HL-60/S4 treated with retinoic acid at 250 ng/mL for 4 days and 3 days (cell line): ENCODE measurements around the gene LIPC.

Source experiments
- in situ Hi-C: fragments of 300-500 bp; cut with MboI; formaldehyde crosslinking; loops from 2 replicates; pipeline ENCODE4 v1.7.0; 2022; ENCODE audit warnings: low sequenced_read_pairs

LIPC gene

DNA sequence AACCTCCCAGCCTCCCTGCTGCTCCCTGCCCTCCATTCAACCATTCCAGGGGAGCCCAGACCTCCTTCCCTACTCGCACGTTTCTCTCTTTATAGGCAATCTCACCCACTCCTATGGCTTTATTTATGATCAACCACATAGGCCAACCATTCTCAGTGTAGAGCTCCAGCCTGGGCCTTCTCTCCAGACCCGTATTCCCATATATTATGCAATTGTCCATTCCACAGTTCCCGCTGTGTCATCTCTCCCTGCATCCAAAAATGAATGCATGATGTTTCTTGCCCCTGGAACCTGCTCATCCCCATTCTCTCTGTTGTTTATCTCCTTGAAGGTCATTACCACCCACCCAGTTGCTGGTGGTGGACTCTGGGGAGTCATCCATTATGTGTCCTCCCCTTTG is 140.7 kb downstream of the LIPC start:
- in situ Hi-C loops = no loop called here

DNA sequence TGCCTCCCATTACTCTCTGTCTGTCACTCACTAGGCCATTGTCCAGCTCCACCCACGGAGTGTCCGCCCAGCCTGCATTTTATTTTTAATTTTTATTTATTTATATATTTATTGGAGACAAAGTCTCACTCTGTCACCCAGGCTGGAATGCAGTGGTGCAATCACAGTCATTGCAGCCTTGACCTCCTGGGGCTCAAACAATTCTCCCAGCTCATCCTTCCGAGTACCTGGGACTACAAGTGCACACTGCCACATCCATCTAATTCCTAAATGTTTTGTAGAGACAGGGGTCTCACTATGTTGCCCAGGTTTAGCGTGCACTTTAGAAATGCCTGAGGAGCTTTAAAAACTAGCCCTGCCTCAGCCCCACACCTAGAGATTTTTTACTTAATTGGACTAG is 141.5 kb downstream of the LIPC start:
- in situ Hi-C loops = no loop called here

DNA sequence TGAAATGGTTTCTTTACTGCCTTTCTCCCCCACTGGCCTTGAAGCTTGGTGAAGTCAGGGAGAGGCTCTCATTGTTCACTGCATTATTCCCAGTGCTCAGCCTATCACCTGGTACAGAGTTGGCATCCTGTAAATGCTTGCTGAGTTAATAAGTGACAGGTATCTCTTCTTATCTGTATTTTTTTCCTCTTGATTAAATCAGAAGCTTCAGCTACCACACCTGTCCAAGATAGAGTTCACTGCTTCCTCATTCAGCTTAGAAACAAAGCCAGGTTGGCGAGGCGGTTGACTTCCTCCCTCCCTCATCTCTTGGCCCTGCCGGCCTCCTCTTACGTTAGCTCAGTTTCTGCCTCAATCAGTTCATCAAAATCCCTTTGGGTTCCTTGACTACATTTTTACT is 142.8 kb downstream of the LIPC start:
- in situ Hi-C loops = no loop called here

DNA sequence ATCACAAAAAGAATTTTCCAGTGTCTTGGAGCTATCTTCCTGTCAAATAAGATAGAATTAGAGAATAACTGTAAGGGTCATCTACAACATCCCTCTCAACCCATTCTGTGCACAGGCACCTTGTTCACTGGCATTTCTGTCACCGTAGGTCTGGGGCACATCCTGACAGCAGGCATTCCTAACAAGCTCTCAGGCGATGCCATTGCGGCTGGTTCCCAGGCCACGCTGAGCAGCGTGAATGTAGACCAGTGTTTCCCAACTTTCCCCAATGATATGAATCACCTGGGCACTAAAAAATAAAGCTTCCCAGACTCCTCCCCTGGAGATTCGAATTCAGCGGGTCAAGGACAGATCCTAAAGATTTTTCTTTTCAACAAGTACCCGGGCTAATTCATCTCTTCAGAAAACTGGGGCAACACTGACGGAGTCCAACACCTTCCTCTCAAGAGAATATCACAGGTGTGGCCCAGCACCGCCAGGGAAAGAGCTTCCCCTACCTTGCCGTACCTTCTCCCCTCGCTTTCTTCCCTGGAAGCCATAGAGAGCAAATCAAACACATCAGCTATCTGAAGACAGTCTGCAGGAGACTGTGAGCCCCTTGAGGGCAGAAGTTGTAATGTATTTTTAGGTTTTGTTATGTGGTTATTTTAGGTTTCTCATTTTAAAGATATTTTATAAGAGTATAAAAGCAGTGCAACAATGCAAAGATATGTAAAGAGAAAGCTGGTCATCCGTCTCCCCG is 143.4 kb downstream of the LIPC start:
- in situ Hi-C loops = no loop called here

DNA sequence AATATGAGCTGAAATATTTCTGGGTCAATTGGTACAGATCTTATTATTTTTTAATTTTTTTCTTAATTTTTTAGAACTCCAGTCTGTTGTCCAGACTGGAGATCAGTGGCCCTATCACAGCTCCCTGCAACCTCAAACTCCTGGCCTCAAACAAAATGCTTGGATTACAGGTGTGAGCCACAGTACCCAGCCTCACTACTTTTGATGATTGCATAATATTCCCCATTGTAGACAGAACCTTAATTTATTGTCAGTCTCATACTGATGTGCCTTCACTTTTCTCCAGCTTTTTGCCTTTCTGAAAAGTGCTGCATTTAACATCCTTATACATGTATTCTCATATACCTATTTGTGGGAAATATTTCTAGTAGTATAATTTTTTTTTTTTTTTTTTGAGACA is 144.9 kb downstream of the LIPC start:
- in situ Hi-C loops = no loop called here

DNA sequence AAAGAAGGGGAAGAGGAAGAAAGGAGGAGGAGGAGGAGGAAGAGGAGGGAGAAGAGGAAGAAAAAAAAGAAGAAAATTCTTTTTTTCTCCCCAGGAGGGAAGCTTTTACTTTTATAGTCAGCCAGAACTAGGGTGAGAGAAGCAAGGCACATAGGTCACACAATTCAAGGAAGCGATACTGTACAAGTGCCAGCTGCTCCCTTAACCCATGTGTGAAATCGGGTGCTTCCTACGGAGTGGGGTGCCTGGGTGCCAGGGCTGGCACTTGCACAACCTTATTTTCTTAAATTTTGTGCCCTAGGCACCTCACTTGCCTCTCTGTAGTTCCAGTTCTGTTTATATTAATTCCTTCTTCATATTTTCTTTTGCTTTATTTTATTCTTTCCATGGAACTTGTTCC is 150.4 kb downstream of the LIPC start:
- in situ Hi-C loops = no loop called here

DNA sequence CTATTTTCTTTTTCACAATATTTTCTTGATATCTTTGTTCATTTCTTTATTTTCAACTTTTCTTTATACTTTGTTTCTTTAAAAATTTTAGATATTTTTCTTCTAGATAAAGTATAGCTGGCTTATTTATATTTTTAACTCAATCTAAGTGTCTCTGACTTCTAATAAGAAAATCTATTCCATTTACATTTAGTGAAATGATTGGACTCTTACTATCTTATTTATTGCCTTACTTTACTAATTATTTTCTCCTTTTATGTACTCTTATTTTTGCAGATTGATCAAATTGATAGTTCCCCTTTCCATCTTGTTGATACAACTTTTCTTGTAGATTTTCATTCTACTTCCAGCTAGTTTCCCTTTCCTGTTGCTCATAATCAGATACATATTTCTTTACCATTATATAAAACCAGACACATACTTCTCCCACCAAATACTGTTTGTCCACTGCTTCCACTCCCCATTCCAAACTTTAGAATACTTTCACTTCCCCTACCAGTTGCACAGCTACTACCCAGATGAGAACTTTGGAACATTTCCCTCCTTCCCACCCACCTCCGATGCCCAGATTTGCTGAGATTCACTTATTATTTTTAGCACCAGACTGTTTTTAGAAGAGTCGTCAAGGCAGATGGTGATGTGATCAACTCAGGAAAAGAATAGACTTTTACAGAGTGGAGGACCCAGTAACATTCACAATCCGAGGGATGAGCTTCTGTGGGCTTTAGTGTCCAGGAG is 151.5 kb downstream of the LIPC start:
- in situ Hi-C loops = no loop called here

DNA sequence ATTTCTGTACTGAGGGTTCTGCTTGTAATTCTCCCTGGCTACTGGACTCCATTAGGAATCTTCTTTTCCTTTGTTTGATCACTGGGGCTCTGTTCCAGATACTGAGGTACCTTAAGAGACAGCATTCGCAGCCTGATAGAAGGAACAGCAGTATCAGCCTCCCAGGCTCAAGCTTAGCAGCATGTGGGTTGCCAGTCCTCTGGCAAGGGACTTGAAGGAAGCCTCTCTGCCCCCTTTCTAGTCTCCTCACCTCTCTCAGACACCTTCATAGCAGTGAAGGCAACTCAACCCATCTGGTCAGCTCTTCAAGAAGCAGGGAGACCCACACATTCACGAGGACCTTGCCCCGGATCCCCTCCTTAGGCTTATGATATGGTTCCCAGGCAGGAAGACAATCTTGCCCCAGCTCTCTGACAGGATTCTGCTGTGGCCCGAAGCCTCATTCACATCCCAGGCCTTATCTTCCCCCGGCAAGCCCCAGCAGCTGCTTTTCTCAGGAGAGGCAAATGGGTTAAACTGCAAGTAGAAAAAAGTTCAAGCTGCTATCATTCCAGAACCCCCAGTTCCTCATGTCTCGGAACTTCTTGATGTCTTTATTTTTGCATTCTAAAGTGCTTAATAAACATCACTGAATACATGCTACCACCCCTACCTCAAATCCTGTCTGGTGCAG is 153.1 kb downstream of the LIPC start:
- in situ Hi-C loops = no loop called here

DNA sequence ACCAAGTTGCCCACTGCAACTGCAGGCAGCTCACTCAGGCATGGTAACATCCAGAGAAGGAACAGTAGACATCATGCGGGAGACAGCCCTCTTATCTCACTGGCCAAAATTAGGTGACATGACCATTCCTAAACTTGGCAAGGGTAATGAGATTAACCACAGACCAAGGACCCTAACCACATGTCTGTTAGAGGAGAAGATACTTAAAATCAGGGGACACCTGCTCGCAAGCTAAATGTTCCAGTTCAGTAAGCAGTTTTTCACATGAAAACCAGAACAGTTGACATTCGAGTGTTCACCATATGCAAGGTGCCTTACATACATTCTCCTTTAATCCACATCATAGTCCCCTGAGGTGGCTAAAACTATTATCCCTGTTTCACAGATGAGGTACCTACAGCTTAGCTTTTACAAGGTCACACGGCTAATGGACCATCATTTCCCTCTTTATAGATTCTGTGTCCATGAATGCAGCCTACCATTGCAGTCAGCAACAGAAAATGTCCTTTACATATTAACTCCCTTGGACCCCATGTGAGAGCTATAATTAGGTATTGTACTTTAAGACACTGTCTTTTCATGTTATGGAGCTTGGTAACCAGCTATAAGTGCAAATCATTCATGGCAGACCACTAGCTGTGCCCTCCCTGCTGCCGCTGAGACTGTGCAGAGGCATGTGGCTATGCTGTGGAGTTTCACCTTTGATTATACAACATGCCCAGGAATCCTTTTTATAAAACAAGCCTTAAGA is 154.1 kb downstream of the LIPC start:
- in situ Hi-C loops = no loop called here

DNA sequence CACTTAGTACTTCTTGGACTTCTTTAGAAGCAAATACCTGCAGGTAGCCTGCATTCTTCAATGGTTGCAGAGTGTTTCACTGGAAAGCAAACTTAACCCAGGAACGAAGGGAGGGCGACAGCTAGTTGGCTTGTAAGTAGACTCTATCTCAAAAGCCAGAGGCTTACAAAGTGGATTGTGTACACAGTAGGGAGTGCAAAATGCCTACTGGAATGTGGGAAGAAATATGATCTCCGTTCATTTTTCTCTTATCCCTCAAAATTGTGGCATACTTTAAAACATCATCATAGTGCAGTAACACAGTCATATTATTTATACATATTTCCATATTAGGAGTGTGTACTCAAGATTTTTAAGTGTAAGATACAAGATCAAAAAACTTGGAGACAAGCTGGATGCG is 155.7 kb downstream of the LIPC start:
- in situ Hi-C loops = no loop called here

DNA sequence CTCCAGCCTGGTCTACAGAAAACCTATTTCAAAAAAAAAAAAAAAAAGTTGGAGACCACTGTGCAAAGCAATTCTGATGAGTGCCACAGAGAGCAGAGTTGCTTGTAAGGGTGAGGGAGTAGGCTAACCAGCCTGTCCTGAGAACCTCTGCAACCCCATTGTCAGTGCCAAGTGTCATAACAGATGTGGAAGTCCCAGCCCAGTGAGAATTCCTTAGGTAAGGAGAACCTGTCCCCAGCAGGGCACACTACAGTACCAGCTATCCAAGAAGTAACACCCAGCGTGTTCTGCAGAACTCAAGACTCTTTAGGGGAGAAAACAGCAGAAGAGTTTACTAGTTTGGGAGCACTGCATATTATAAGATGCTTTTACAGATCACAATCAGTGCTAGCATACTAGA is 156.3 kb downstream of the LIPC start:
- in situ Hi-C loops = no loop called here

DNA sequence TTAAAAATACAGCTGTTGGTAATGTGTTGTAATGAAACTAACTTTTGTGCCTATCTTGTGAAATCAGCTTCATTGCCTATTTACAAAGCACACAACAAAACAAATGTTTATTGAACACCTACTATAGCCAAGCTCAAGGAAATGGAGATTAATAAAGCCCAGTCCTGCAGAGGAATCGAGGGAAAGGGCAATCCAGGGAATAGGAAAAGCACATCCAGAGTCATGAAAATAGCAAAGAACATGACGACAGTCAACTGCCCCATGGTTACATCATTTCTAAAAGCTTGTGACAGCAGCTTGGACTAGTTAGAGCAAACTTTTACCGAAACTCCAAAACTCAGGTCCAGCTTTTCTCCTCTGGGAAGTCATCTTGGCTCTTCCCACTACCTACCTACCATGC is 157.3 kb downstream of the LIPC start:
- in situ Hi-C loops = no loop called here

DNA sequence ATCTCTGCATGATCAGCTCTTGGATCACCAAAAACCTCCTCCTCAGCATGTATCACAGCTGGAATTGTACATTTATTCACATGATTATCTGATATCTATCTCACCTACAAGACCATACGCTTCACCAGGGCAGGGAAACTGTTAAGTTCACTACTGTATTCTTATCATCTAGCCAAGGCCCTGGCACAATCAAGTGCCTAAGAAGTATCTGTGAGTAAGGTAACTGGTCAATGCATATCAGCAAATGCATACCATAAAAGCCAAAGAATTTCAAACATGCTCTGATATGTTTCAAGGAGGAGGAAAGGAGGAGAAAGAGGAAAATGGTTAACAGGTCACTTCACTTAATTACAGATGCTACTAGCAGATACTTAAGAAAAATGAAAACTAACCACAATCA is 158.4 kb downstream of the LIPC start:
- in situ Hi-C loops = no loop called here

DNA sequence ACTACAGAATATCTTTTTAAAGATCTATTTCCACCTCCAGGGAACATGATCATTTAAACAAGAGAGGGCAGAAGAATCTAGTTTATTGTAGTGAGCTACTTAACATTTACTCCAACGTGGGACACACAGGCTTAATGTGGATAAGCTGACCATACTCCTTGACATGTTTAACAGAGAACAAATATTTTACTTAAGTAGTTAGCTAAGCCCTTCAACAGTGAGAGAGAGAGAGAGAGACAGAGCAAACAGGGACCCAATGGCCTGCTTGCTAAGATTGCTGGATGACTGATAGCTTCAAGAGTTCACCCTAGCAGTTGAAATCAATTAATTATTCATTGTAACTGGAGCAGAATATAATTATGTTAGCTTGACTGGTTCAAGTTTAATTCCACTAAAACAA is 159.1 kb downstream of the LIPC start:
- in situ Hi-C loops = no loop called here

DNA sequence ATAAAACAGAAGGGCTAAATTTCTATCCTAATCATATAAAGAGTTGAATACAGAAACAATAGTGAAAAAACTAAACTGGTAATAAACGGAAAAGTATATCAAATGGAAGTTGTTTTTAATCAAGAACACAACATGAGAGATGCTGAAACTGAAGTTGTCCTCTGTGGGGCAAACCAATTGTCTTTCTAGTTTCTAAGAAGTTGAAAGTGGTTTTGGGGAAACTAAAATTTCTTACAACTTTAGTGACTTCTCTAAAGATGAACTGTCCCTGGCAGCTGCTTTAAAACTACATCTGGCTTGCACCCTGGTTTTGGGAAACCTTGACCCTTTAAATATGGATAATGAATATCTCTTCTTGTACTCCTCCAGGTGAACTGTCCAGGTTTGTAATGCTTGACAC is 162.1 kb downstream of the LIPC start:
- in situ Hi-C loops = no loop called here

DNA sequence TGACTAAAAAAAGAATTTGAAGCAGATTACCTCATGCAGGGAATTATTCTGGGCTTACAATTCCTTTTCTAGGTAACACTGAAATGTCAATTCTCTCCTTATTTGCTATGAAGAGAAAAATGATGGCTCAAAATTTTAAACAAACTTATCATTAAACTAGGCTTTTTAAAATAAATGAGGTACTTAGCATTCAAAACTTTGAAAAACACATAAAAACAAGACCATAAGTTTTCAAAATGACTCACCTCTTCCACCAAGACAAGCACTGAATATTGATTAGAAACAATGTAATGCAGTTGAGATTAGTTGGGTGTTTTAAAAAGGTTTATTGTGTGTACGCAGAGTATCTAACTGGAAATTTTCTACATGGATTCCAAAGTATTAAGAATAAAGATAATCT is 163.1 kb downstream of the LIPC start:
- in situ Hi-C loops = no loop called here

DNA sequence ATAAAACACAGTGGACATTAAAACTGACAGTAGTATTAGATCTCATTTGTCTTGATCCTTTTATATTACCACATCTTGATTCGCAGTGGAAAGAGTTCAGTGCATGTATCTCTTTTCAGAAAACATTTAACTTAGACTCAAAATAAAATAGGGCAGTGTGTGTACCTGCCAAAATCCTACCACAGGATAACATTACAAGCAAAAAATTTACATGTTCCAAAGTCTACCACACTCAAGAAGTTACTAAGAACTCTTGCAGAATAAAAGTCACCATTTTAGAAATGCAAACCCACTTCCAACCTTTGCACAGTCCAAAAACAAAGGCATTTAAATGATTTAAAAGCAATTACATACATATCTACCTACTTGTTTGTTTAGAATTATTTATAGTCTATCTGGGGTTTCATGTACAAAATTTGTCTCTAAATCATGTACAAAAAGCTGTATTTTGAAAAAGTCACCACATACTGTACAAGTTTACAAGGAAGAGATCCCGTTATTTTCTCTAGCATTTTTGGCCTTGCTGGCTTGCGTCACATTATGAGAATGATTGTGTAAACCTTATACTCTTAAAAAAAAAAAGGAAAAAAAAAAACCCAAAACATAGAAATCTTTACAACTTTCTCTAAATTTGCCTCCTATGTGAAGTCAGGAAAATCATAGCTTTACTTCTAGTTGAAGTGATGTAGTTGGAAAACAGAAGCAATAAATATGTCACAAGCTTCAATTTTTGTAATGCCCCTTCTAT is 163.9 kb downstream of the LIPC start:
- in situ Hi-C loops = no loop called here

DNA sequence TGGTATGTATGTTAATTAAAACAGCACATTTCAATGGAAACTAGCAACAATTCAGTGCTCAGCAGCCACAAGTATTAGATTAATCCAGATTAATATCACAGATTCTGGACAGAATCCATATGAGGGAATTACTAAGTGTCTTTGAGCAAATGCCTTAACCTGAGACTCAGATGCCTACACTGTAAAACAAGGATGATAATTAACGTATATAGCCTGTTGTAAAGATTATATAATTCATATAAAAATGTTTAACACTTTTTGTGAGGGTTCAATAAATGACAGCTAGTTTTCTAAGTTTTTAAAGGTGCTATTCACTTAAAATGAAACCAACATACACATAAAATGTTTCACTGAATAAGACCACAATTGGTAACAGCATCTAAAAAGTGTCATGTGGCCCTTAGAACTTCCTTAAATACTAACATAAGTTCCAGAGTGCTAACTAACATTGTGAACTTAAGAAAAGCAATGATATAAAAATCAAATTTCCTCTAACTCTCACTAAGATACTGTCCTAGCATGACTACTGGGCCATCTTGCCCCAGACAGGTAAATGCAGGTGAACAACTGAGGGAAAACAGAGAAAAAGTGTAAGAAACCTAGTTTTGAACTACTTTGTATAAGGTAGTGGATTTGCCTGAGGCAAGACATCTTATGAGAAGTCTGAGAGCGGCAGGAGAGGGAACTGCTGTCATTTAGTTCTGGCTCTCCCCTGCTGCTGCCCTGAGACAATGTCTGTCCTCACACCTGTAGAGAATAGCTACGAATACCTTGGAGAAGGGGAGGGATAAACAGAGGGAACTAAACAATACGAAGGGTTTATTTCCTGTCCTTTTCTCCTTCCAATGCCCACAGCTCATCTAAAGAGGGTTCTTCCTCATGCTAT is 166.4 kb downstream of the LIPC start:
- in situ Hi-C loops = no loop called here

DNA sequence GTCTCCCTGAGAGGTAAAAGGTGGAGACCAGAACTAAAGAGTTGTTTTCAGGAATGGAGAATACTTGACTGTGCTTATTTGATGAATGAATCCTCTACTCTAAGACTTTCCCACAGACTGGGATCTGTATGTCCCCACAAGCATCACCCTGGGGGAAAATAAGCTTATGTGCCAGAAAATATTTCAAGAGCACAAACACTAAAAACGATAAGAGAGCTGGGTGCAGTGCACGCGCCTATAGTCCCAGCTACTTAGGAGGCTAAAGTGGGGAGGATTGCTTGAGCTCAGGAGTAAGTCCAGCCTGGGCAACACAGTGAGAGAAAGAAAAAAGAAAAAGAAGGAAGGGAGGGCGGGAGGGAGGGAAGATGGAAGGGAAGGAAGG is 167.0 kb downstream of the LIPC start:
- in situ Hi-C loops = no loop called here

DNA sequence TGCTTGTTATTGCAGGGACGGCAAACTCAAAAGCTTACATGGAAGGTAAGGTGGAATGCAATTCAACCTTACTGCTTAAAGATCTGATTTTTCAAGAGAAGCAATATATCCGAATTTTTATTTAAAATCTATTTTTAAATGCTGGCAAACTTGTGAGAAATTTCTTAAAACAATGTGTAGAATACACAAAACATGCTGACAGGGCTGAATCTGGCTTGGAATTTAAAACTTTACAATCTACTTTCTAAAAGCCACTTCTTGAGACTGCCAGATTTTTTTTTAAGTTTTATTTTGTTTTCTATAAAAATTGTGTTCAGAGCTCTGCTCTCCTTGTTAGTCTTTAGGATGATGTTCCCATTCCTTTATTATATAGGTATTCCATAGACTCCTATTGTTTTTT is 171.0 kb downstream of the LIPC start:
- in situ Hi-C loops = no loop called here
